GM18951 (cell line): ENCODE data around the gene MC1R.

Source experiments
- POLR2A ChIP-seq: IDR thresholded peaks from 4 replicates; pipeline ENCODE4 v1.6.1; 2011; ENCODE audit warnings: mild to moderate bottlenecking; ENCODE audit not compliant: insufficient read length, insufficient read depth; ENCODE audit errors: extremely low read depth
- in situ Hi-C: fragments of 300-500 bp; cut with MboI; formaldehyde crosslinking; loops from one replicate; pipeline ENCODE4 v1.12.0; 2022; ENCODE audit warnings: low sequenced_read_pairs, mixed read lengths, inconsistent platforms; ENCODE audit not compliant: unreplicated experiment

Gene MC1R

DNA sequence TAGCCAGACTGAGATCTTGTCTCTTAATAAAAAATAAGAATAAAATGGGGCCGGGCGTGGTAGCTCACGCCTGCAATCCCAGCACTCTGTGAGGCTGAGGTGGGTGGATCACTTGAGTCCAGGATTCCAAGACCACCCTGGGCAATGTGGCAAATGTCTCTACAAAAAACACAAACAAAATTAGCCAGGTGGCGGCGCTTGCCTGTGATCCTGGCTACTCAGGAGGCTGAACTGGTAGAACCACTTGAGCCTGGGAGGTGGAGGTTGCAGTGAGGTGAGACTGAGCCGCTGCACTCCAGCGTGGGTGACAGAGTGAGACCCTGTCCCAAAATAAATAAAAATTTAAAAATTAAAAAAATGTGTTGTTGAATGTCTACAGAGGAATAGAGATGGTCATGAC, 27.0 kb downstream of the MC1R start:
- in situ Hi-C loops, result no loop called here
- TF ChIP-seq POLR2A, result no peak

DNA sequence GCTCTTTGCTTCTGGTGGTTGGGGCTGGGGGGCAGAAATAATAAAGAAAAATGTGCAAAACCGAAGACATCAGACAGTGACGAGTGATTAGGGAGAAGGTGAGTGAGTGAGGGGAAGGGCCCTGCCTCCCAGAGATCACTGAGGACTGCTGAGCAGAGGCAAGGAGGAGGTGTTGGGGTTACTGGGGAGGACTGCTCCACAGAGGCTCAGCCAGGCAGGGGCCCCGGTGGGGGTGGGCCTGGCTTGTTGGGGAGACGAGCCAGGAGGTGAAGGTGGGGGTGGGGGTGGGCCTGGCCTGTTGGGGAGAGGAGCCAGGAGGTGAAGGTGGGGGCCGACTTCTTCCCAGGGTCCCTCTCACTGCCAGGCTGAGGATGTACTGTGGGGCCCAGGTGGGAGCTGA, 27.9 kb downstream of the MC1R start:
- TF ChIP-seq POLR2A, result no peak
- in situ Hi-C loops, result no loop called here

DNA sequence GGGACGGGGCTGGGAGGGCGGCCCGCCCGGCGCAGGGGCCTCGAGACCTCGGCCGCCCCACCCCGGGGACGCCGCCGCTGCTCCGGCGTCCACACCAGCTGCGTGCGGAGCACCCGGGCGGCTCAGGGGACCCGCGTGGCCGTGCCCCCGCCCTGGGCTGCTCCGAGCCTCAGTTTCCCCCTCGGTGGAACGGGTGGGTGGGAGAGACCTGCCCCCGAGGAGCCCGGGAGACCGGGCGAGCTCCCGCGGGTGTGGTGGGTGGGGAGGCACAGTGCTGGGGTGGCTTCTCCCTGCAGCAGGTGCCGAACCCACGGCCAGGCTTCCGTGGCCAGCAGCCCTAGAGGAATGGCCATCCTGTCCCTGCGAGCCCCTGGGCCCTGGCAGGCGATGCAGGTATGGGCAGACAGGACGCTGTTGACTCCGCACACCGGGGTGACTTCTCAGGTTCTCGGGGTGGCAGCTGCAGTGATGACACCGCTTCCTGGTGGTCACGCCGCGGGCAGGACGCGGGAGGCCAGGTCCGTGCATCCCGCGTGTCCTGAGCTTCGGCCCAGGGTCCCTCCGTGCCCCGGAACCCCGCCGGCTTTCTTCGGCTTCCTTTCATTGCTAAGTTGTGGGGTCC, 30.6 kb downstream of the MC1R start:
- TF ChIP-seq POLR2A, result no peak
- in situ Hi-C loops, result no loop called here

DNA sequence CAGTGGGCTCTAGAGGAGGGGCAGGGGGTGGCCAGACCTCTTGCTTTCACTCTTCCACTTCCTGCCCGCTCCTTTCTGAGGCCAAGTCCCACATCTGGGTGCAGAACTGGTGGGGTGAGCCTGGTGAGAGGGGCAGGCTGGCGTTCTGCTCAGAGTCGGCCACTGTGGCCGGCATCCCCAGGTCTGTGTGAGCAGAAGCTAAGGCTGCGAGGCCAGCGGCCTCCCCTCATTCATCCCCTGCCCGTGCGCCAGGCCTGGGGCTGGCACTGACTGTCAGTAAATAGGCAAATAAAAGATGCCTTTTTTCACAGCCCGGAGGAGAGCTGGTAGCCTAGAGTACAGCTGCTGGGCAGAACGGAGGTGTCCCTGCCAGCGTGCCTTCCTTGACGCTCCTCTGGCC, 31.1 kb downstream of the MC1R start:
- in situ Hi-C loops, result no loop called here
- no peak for TF ChIP-seq POLR2A

DNA sequence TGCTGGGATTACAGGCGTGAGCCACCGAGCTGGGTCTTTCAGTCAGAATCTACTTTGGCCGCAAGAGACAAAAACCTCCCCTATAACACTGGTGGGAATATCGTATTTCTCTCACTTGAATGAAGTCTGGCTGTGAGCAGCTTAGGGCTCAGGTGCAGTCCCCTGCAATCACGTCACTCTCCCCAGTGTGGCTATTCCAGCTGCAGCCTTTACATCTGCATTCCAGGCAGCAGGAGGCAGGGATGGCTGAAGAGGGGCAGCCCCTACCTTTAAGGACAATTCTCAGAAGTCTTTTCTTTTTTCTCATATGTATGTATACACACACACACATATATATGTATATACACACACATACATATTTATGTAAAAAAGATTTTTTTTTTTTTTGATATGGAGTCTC, 32.8 kb downstream of the MC1R start:
- in situ Hi-C loops, result no loop called here
- no peak for TF ChIP-seq POLR2A

- in situ Hi-C loops, result no loop called here
- no peak for TF ChIP-seq POLR2A
Measured at GRCh38 chr16:89952049-89952448, 33.4 kb downstream of the MC1R start.

DNA sequence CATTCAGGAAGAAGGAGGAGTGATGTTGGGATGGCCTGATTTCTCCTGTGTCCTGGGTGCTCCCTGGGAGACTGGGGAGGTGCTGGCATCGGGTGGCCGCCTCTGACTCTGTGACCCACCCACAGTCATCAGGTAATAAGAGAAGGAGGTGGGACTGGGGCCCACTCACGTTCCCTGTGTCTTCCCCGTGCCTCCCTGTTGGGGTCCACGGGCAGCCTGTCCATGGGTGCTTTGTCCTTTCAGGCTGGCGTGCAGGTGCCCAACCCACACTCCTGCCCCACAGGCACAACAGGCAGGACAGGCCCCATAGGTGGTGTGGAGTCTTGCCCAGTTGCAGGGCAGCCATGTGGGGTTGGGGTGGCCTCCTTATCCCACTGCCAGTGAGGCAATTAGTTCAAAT, 33.9 kb downstream of the MC1R start:
- in situ Hi-C loops, result no loop called here
- TF ChIP-seq POLR2A, result no peak

- in situ Hi-C loops, result no loop called here
- no peak for TF ChIP-seq POLR2A
Measured at GRCh38 chr16:89953671-89954406, 35.2 kb downstream of the MC1R start.

GRCh38 chr16:89954462-89954861, 35.8 kb downstream of the MC1R start:
- in situ Hi-C loops, result no loop called here
- no peak for TF ChIP-seq POLR2A

DNA sequence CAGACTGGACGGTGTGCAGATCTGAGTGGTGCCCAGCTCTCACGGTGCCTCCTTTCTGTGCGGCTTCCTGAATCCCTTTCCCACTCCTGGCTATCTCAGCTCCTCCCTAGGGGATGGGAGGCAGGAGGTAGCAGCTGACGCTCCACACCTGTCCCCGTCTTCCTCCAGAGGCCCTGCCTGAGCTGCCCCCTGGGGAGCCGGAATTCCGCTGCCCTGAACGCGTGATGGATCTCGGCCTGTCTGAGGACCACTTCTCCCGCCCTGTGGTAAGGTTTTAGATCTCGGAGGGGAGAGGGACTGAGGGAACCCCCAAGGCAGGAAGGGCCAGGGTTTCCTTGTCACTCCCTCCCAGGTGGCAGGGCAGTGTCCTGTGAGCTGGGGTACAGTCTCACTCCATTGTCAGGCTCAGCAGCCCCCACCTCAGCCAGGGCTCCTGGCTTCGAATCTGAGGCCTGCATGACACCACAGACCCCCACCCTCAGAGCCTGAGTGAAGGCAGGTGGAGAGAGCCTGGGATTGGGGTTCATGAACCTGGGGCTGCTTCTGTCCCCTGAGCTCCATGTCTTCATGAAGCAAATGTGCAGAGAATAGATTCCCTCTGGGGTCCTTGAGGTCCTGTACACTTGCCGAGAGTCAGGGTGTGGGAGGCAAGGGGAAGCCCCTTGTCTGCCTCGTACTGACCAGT, 36.5 kb downstream of the MC1R start:
- in situ Hi-C loops, result no loop called here
- TF ChIP-seq POLR2A, result no peak

DNA sequence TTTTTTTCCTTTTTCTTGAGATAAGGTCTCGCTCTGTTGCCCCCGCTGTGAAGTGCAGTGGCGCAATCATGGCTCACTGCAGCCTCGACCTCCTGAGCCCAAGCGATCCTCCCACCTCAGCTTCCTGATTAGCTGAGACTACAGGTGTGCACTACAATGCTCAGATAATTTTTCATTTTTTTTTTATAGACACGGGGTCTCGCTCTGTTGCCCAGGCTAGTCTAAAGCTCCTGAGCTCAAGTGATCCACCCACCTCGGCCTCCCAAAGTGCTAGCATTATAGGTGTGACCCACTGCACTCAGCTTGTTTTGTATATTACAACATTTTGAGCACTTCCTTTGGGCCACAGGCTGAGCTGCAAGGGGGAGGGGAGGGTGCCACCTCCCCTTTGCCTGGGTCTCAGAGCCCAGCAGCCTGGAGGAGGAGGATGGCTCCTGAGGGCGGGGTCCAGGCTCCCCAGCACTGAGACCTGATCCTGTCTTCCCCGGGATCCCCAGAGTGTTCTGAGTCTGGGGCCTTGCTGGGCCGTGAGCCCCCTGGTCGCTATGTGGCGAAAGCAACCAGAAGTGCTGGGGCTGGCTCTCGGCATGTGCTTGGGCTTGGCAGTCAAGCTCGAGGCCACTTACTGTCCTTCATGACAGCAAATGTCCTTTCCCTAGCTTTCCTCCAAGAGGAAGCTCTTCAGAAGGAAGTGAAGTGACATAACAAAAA, 38.0 kb downstream of the MC1R start:
- in situ Hi-C loops, result no loop called here
- TF ChIP-seq POLR2A, result no peak

GRCh38 chr16:89957216-89957785, 38.6 kb downstream of the MC1R start:
- in situ Hi-C loops, result no loop called here
- no peak for TF ChIP-seq POLR2A

- no peak for TF ChIP-seq POLR2A
- in situ Hi-C loops, result no loop called here
Measured at GRCh38 chr16:89958068-89958467, 39.4 kb downstream of the MC1R start.
